HAP-1 (cell line): ENCODE data around the gene KANK2.
A peak's percentile ranks its signal among the peaks of the same experiment; 100 is the strongest.

ENCODE experiments used
- DNase-seq, 2 experiments: peaks; one replicate each; pipeline ENCODE4 v3.0.0-alpha.2; 2016 to 2020; ENCODE audit warnings: low spot score in 2 of 2
- H3K27me3 ChIP-seq: fragments of 250-450 bp; sonication (Bioruptor Pico); 2 replicates; pipeline ENCODE4 v1.5.1; 2020; ENCODE audit warnings: low read depth, mild to moderate bottlenecking, moderate library complexity
- H3K36me3 ChIP-seq: fragments of 250-450 bp; sonication (Bioruptor Pico); replicated peaks from 2 replicates; pipeline ENCODE4 v1.5.1; 2020; ENCODE audit warnings: mild to moderate bottlenecking
- H3K4me1 ChIP-seq: fragments of 250-450 bp; sonication (Bioruptor Pico); 2 replicates; pipeline ENCODE4 v1.5.1; 2020; ENCODE audit warnings: mild to moderate bottlenecking
- H3K4me3 ChIP-seq: fragments of 250-450 bp; sonication (Bioruptor Pico); 2 replicates; pipeline ENCODE4 v1.5.1; 2020; ENCODE audit warnings: mild to moderate bottlenecking, moderate library complexity
- H3K9me3 ChIP-seq: fragments of 250-450 bp; sonication (Bioruptor Pico); 2 replicates; pipeline ENCODE4 v1.5.1; 2020; ENCODE audit warnings: mild to moderate bottlenecking, moderate library complexity
- in situ Hi-C: fragments of 300-500 bp; cut with MboI; formaldehyde crosslinking; loops from 3 replicates; pipeline ENCODE4 v1.14.3; 2020; ENCODE audit warnings: low sequenced_read_pairs, inconsistent platforms, mixed read lengths

KANK2 gene

GRCh38 chr19:11197291-11198174 is at the start of gene KANK2:
Gene KANK2, minus strand, starts transcription at chr19:11197545. Its CDS starts 3,034 bp downstream, at chr19:11194511.
- Histone ChIP-seq H3K9me3 (no peaks in the 10 kb centered on the region), H3K36me3 (no peaks in the 10 kb centered on the region; the same call in 1 of the 2 replicates), H3K4me1 (peaks cover 6% of the 10 kb centered on the region; the same call in 1 of the 2 replicates), H3K4me3 (peak within 1 kb of the TSS; percentile 58), H3K27me3 (no peaks in the 10 kb centered on the region)
- DNase-seq = peak; percentile 56 to 87
- in situ Hi-C loops = no loop called here

GRCh38 chr19:11246941-11247340 is 49.6 kb upstream of the KANK2 start:
- Histone ChIP-seq H3K36me3 (peaks cover 1% of the 10 kb centered on the region; the same call in 1 of the 2 replicates), H3K9me3 (no peaks in the 10 kb centered on the region), H3K4me3 (no peak overlapping the region), H3K27me3 (no peaks in the 10 kb centered on the region), H3K4me1 (no peaks in the 10 kb centered on the region)
- in situ Hi-C loops = no loop called here
- no peak for DNase-seq

GRCh38 chr19:11244846-11245589 is 47.7 kb upstream of the KANK2 start:
- in situ Hi-C loops = no loop called here
- DNase-seq = no peak
- Histone ChIP-seq H3K4me1 (no peaks in the 10 kb centered on the region), H3K27me3 (no peaks in the 10 kb centered on the region), H3K36me3 (no peaks in the 10 kb centered on the region), H3K4me3 (no peak overlapping the region), H3K9me3 (no peaks in the 10 kb centered on the region)

GRCh38 chr19:11243798-11244169 is 46.4 kb upstream of the KANK2 start:
- in situ Hi-C loops = no loop called here
- DNase-seq = no peak
- Histone ChIP-seq H3K9me3 (no peaks in the 10 kb centered on the region), H3K36me3 (no peaks in the 10 kb centered on the region), H3K4me1 (no peaks in the 10 kb centered on the region), H3K4me3 (no peak overlapping the region), H3K27me3 (no peaks in the 10 kb centered on the region)

- Histone ChIP-seq H3K4me3 (0 out of 2 replicates have a peak overlapping the region, but pooled peaks have one; percentile 4), H3K9me3 (no peaks in the 10 kb centered on the region), H3K4me1 (no peaks in the 10 kb centered on the region), H3K27me3 (no peaks in the 10 kb centered on the region), H3K36me3 (no peaks in the 10 kb centered on the region)
- peak; percentile 73 to 98 for DNase-seq
- in situ Hi-C loops = no loop called here
These were observed 45.8 kb upstream of the KANK2 start for GRCh38 chr19:11242864-11243797.

- H3K4me1 ChIP-seq = no peaks in the 10 kb centered on the region
- no peak for DNase-seq
- no peaks in the 10 kb centered on the region for H3K36me3 ChIP-seq
- in situ Hi-C loops = no loop called here
- H3K4me3 ChIP-seq = no peak overlapping the region
- no peaks in the 10 kb centered on the region for H3K9me3 ChIP-seq
- H3K27me3 ChIP-seq = no peaks in the 10 kb centered on the region
These were observed 44.7 kb upstream of the KANK2 start for GRCh38 chr19:11242025-11242424.

- in situ Hi-C loops = no loop called here
- Histone ChIP-seq H3K4me3 (no peak overlapping the region), H3K36me3 (no peaks in the 10 kb centered on the region), H3K9me3 (no peaks in the 10 kb centered on the region), H3K27me3 (no peaks in the 10 kb centered on the region), H3K4me1 (no peaks in the 10 kb centered on the region)
- DNase-seq = no peak
These were observed 42.7 kb upstream of the KANK2 start for GRCh38 chr19:11240008-11240444.

GRCh38 chr19:11239377-11240000 is 42.1 kb upstream of the KANK2 start, which contains the start of gene ANGPTL8:
Gene ANGPTL8, plus strand, starts transcription at chr19:11239619. Its CDS starts 19 bp downstream, at chr19:11239638.
- DNase-seq = no peak
- H3K4me1 ChIP-seq = no peaks in the 10 kb centered on the region
- in situ Hi-C loops = no loop called here
- no peaks in the 10 kb centered on the region for H3K27me3 ChIP-seq
- H3K4me3 ChIP-seq = no peak within 1 kb of the TSS
- H3K36me3 ChIP-seq = no peaks in the 10 kb centered on the region
- no peaks in the 10 kb centered on the region for H3K9me3 ChIP-seq

- Histone ChIP-seq H3K36me3 (no peaks in the 10 kb centered on the region), H3K4me1 (no peaks in the 10 kb centered on the region), H3K9me3 (no peaks in the 10 kb centered on the region), H3K27me3 (no peaks in the 10 kb centered on the region), H3K4me3 (no peak overlapping the region)
- no peak for DNase-seq
- in situ Hi-C loops = no loop called here
These were observed 41.5 kb upstream of the KANK2 start for GRCh38 chr19:11238781-11239376.

GRCh38 chr19:11238041-11238440 is 40.7 kb upstream of the KANK2 start:
- Histone ChIP-seq H3K4me1 (no peaks in the 10 kb centered on the region), H3K4me3 (no peak overlapping the region), H3K9me3 (no peaks in the 10 kb centered on the region), H3K36me3 (no peaks in the 10 kb centered on the region), H3K27me3 (no peaks in the 10 kb centered on the region)
- no peak for DNase-seq
- in situ Hi-C loops = no loop called here

- DNase-seq = no peak
- no peak overlapping the region for H3K4me3 ChIP-seq
- in situ Hi-C loops = no loop called here
- H3K9me3 ChIP-seq = no peaks in the 10 kb centered on the region
- no peaks in the 10 kb centered on the region for H3K4me1 ChIP-seq
- H3K27me3 ChIP-seq = no peaks in the 10 kb centered on the region
- H3K36me3 ChIP-seq = peaks cover 7% of the 10 kb centered on the region
These were observed 40.0 kb upstream of the KANK2 start for GRCh38 chr19:11237321-11237720.

GRCh38 chr19:11236324-11237301 is 39.3 kb upstream of the KANK2 start:
- peaks cover 8% of the 10 kb centered on the region for H3K36me3 ChIP-seq
- in situ Hi-C loops = no loop called here

More at GRCh38 chr19:11236324-11237301, 39.3 kb upstream of the KANK2 start:
- no peak for DNase-seq
- Histone ChIP-seq H3K4me1 (no peaks in the 10 kb centered on the region), H3K4me3 (no peak overlapping the region), H3K27me3 (no peaks in the 10 kb centered on the region), H3K9me3 (no peaks in the 10 kb centered on the region)
